ENCODE data around the gene ZG16B.

ZG16B gene

GRCh38 chr16:2822496-2822895 lies 7.6 kb upstream of the ZG16B start:
- Histone ChIP-seq H3K27ac (no peak overlapping the region), H3K9me3 (no peaks in the 10 kb centered on the region), H3K4me3 (ENCODE audit: low read depth in 1 of 2, low read length in 1 of 2) (no peak overlapping the region), H3K4me1 (ENCODE audit: control insufficient read depth in 1 of 2, insufficient read depth in 1 of 2, low read depth in 1 of 2, low read length in 1 of 2) (no peaks in the 10 kb centered on the region), H3K27me3 (no peaks in the 10 kb centered on the region), H3K36me3 (no peaks in the 10 kb centered on the region)
- TF ChIP-seq CTCF (IDR thresholded peaks at IDR 0.05), result no peak

- H3K36me3 ChIP-seq, result no peaks in the 10 kb centered on the region
- no peak overlapping the region for H3K4me3 ChIP-seq (ENCODE audit: low read depth in 1 of 2, low read length in 1 of 2)
- H3K27ac ChIP-seq, result no peak overlapping the region
- H3K27me3 ChIP-seq, result no peaks in the 10 kb centered on the region
- peaks cover 1 to 2% of the 10 kb centered on the region in 2 experiments for H3K4me1 ChIP-seq (ENCODE audit: control insufficient read depth in 1 of 2, insufficient read depth in 1 of 2, low read depth in 1 of 2, low read length in 1 of 2)
- no peak for TF ChIP-seq CTCF (IDR thresholded peaks at IDR 0.05)
- H3K9me3 ChIP-seq, result no peaks in the 10 kb centered on the region
These were observed 5.5 kb upstream of the ZG16B start for GRCh38 chr16:2824626-2825025.

- H3K27ac ChIP-seq, result no peak overlapping the region
- no peaks in the 10 kb centered on the region for H3K9me3 ChIP-seq
- no peak overlapping the region for H3K4me3 ChIP-seq (ENCODE audit: low read depth in 1 of 2, low read length in 1 of 2)
- no peaks in the 10 kb centered on the region for H3K36me3 ChIP-seq
- no peaks in the 10 kb centered on the region for H3K27me3 ChIP-seq
- TF ChIP-seq CTCF (IDR thresholded peaks at IDR 0.05), result no peak
- peaks cover 7 to 8% of the 10 kb centered on the region in 2 experiments for H3K4me1 ChIP-seq (ENCODE audit: control insufficient read depth in 1 of 2, insufficient read depth in 1 of 2, low read depth in 1 of 2, low read length in 1 of 2)
These were observed 4.9 kb upstream of the ZG16B start for GRCh38 chr16:2825049-2825742.

GRCh38 chr16:2825906-2826305 lies 4.2 kb upstream of the ZG16B start:
- Histone ChIP-seq H3K4me3 (ENCODE audit: low read depth in 1 of 2, low read length in 1 of 2) (no peak overlapping the region), H3K4me1 (ENCODE audit: control insufficient read depth in 1 of 2, insufficient read depth in 1 of 2, low read depth in 1 of 2, low read length in 1 of 2) (peaks cover 12 to 14% of the 10 kb centered on the region in 2 experiments), H3K27ac (no peak overlapping the region), H3K36me3 (no peaks in the 10 kb centered on the region), H3K9me3 (no peaks in the 10 kb centered on the region), H3K27me3 (no peaks in the 10 kb centered on the region)
- TF ChIP-seq CTCF (IDR thresholded peaks at IDR 0.05), result no peak

- no peak for TF ChIP-seq CTCF (IDR thresholded peaks at IDR 0.05)
- Histone ChIP-seq H3K36me3 (no peaks in the 10 kb centered on the region), H3K27me3 (no peaks in the 10 kb centered on the region), H3K4me3 (ENCODE audit: low read depth in 1 of 2, low read length in 1 of 2) (no peak overlapping the region), H3K27ac (no peak overlapping the region), H3K9me3 (no peaks in the 10 kb centered on the region), H3K4me1 (ENCODE audit: control insufficient read depth in 1 of 2, insufficient read depth in 1 of 2, low read depth in 1 of 2, low read length in 1 of 2) (peaks cover 12 to 14% of the 10 kb centered on the region in 2 experiments)
These were observed 3.3 kb upstream of the ZG16B start for GRCh38 chr16:2826591-2827373.

Data from neutrophil (primary cell).